Lower leg skin (tissue), 4 donors: Measurements from ENCODE around the gene FMNL3. TPM values are rescaled to one million over a fixed set of nuclear protein-coding genes. Genes with fewer than 3 reads are reported as not detected.

ENCODE experiments used
- DNase-seq, 2 donors: peaks; one replicate each; pipeline ENCODE4 v3.0.0-alpha.2; 2019; ENCODE audit warnings: low spot score in 2 of 2
- H3K4me3 ChIP-seq: fragments of 200-600 bp; sonication (generic); 2 replicates; pipeline ENCODE4 v1.5.1; 2017; ENCODE audit warnings: mild to moderate bottlenecking, low read depth; ENCODE audit not compliant: poor library complexity, severe bottlenecking
- CTCF ChIP-seq, 3 donors: fragments of 450-650 bp; IDR thresholded peaks; one replicate each; pipeline ENCODE4 v1.5.1; 2016; ENCODE audit warnings: antibody characterized with exemption in 3 of 3, mild to moderate bottlenecking in 3 of 3, moderate library complexity in 2 of 3
- POLR2A ChIP-seq, 2 donors: fragments of 450-650 bp; IDR thresholded peaks; one replicate each; pipeline ENCODE4 v1.6.1; 2016 to 2017; ENCODE audit warnings: antibody characterized with exemption in 2 of 2, mild to moderate bottlenecking in 1 of 2, moderate library complexity in 1 of 2
- WGBS, 2 donors: methylation state at CpG; one replicate each; pipeline ENCODE4 v1.1.5; 2018; 5-methylcytosine and 5-hydroxymethylcytosine counted together
- intact Hi-C: fragments of 100-400 bp; cut with DNase I; formaldehyde crosslinking; loops from one replicate; pipeline ENCODE4 v1.15.0; 2023; ENCODE audit warnings: low total_unique reads
- total RNA-seq, 4 donors: library from RNA; depleted of rRNA; stranded (reverse); fragments of >200 nt; gene quantifications; one replicate each; pipeline ENCODE4 v1.1.0, GENCODE V29; 2016

The FMNL3 gene
- total RNA-seq, 4 donors from 2014 or later, result 4.3 to 12.5 (median 6.9) TPM

DNA sequence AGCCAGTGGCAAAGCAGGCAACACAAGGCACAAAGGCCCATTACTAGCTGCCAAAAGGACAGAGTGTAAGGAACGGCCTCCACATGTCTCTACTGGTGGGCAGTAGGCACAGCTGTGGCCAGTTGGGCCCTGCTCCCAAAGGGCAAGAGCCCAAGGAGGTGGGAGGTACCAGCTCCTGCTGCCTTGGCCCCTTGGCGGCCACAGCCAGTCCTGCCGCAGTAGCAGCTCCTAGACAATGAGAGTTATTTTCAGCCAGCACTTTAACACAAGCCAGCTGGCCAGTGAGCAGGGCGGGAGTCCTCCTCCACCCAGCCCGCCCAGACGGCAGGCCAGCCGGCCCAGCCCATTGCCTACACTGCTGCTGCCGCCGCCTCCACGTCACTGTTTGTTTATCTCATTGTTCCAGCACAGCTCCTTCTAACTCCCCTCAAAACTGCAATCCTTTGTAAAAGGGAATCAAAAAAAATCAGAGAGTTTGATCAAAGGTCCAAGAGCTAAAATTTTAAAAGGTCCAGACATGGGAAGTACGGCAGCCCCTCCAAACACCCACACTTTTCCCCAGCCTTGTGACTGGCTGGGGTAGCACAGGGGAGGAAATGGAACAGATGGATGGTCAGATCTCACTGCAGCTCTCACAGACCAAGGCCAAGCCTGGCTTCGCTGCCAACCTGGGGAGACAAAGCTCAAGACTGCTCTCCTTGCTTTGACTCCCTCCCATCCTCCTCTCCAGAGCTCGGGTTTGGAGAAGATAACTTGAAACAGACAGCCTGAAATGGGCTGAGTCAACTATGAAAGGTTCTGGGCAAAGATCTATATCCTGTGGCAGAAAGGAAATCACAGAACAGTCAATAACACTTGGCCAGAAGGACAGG lies 33.5 kb downstream of the FMNL3 start:
- DNase-seq, result peak; percentile 80 to 97
- TF ChIP-seq CTCF (IDR thresholded peaks at IDR 0.05), result peak in 1 of 3 donors; percentile 55
- no peak for TF ChIP-seq POLR2A (IDR thresholded peaks at IDR 0.05)
- 24 to 25% methylated on average over 11 to 13 of the region's 13 CpGs for WGBS, 2 donors
- no peak overlapping the region for H3K4me3 ChIP-seq
- intact Hi-C loops, result no loop called here

DNA sequence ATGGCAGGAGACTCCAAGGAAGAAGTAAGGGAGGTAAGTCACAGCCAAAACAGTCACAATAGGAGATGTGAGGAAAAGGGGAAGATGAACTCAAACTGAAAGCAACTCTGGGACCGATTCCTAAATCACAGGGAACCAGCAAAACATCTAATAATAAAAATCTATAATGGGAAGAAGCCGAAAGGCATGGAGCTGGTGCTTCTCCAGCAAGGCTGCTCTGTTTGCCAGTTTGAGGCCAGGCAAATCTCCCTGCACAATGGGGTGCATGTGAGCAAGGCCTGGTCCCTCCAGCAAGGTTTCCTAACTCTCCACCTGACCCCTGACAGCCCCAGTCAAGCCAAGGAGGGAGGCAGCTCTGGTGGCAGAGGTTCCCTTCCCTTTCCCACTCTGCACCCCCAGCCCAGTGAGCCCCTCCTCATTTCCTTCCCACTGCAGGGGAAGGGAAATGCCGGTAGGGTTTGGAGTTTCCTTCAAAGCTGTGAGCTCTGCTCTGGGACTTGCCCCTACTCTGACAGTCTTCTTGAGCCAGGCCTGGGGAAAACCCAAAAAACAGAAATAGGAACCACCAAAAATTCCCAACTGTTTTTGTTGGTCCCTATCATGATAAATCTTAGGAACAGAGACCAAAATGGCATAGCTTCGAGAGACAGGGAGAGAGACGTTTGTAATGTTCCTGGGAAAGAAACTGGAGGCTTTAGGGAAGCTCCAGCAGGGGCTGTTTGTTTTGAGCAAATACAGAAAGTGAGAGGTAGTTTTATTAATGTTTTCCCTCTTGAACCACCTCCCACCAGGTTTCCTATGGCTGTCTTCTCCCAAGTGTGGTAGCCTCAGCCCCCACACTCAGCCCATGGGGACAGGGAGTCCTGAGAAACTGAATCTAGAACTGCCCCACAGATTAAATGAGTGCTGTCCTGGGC lies 34.6 kb downstream of the FMNL3 start:
- no peak overlapping the region for H3K4me3 ChIP-seq
- no peak for TF ChIP-seq POLR2A (IDR thresholded peaks at IDR 0.05)
- TF ChIP-seq CTCF (IDR thresholded peaks at IDR 0.05), result no peak
- WGBS, 2 donors, result 27 to 30% methylated on average over 5 of the region's 5 CpGs
- intact Hi-C loops, result no loop called here
- no peak for DNase-seq

DNA sequence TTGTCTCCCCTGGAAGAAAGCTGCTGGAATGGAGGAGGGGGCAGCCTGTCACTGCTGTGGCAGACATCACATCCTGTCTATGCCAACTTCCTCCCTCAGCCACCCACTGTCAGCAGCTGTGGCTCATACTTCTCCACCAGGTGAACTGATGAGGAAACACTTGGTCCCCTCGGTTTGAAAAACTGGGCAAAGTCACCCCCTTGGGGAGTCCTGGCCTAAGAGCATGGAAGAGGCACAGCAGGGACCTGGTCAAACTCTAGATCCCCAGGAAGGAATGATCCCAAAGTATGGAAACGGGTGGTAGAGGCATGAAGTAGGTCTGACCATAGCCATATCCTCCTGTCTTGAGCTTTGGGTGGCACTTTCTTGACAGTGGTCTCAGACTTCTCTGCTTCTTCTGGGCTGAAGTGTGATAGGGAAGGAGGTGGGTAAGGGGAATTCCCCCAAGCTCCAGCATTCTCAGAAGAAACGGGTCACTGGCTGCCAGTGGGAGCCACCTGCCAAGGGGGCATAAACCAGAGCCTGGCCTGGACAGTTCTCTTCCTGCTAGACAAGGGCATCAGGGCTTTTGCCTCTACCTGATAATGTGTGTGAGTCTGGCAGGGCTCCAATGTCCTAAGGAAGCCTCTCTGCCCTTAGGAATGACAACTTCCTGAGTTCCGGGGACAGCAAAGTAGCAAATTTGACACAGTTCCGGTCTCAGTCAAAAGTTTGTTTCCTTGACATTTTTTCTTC lies 36.0 kb downstream of the FMNL3 start:
- DNase-seq, result no peak
- 59 to 62% methylated on average over 5 of the region's 5 CpGs for WGBS, 2 donors
- intact Hi-C loops, result no loop called here

DNA sequence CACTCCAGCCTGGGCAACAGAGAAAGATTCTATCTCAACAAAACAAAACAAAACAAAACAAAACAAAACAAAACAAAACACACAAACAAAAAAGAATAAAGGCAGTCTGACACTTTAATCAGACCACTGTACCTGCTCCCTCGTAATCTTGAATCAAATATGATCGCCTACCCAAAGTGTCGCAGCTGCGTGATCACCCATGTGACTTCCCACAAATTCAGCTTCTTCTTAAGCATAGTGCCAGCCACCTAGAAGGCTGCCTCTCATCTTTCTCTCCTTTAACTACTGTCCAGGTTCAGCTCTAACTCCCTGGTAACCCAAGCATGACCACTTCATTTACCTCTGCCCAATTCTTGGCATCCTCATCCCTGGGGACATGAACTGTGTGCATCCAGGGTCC lies 37.4 kb downstream of the FMNL3 start:
- no peak for DNase-seq
- TF ChIP-seq CTCF (IDR thresholded peaks at IDR 0.05) (no peak), POLR2A (IDR thresholded peaks at IDR 0.05) (no peak)
- 96 to 99% methylated on average over 4 of the region's 4 CpGs for WGBS, 2 donors
- intact Hi-C loops, result no loop called here
- no peak overlapping the region for H3K4me3 ChIP-seq

More for the DNA sequence above, 36.0 kb downstream of the FMNL3 start:
- TF ChIP-seq POLR2A (IDR thresholded peaks at IDR 0.05) (no peak), CTCF (IDR thresholded peaks at IDR 0.05) (no peak)
- H3K4me3 ChIP-seq, result no peak overlapping the region

DNA sequence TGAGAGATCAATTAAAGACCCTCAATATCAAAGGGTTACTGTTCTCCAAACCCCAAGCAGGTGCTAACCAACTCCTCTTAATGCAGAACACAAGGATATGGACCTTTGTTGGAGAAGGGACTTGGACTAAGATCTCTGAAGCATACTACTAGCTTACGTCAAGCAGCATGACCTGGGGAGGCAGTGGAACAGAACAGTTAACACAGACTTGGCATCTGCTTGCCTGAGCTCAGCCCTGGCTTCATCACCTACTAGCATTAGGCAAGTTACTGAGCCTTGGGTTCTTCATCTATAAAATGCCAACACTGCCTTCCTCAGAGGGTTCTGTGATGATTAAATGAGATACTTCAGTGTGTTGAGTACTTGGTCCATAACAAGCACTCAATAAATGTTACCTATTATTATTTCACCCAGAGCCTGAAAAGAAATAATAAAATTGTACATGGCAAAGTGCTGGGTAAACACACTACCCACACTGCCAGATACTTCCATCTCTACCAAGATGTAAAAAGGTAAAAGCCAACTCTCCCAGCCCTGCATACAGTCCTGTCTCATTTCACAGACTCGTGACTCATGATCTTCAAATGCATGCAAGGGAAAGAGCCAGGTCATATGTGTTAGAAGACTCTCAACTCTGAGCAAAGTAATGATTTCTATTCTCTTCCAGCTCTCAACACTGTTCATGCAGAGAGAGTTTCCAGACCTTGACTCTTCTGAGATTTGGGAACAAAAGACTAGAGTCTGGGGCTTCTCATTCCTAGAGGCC lies 39.7 kb downstream of the FMNL3 start:
- WGBS, 2 donors, result 95 to 97% methylated on average over 2 of the region's 2 CpGs
- H3K4me3 ChIP-seq, result no peak overlapping the region
- DNase-seq, result no peak
- intact Hi-C loops, result no loop called here
- TF ChIP-seq CTCF (IDR thresholded peaks at IDR 0.05), result no peak
- TF ChIP-seq POLR2A (IDR thresholded peaks at IDR 0.05), result no peak
